Smooth muscle cell (in vitro differentiated cells): ENCODE measurements around the gene HSF2. TPM values are rescaled to one million over a fixed set of nuclear protein-coding genes. Genes with fewer than 3 reads are reported as not detected.

Experiments
- DNase-seq: peaks from one replicate; lab custom pipeline; 2025; ENCODE audit not compliant: unreplicated experiment; lab: John Stamatoyannopoulos, UW
- H2AFZ ChIP-seq: fragments of 200-600 bp; sonication (generic); 2 replicates; pipeline ENCODE4 v1.6.0; 2016; ENCODE audit warnings: antibody characterized with exemption, low read depth, mild to moderate bottlenecking
- H3F3A ChIP-seq: fragments of 200-600 bp; sonication (generic); 2 replicates; pipeline ENCODE4 v1.6.0; 2017; ENCODE audit warnings: antibody characterized with exemption, low read depth
- H3K27ac ChIP-seq: fragments of 200-600 bp; sonication (generic); 2 replicates; pipeline ENCODE4 v1.5.1; 2016; ENCODE audit warnings: low read depth, mild to moderate bottlenecking
- H3K27me3 ChIP-seq: fragments of 200-600 bp; sonication (generic); 2 replicates; pipeline ENCODE4 v1.6.1; 2016; ENCODE audit warnings: low read depth, mild to moderate bottlenecking
- H3K36me3 ChIP-seq: fragments of 200-600 bp; sonication (generic); 2 replicates; pipeline ENCODE4 v1.5.1; 2016; ENCODE audit warnings: low read depth
- H3K4me1 ChIP-seq: fragments of 200-600 bp; sonication (generic); 2 replicates; pipeline ENCODE4 v1.5.1; 2016; ENCODE audit warnings: low read depth
- H3K4me2 ChIP-seq: fragments of 200-600 bp; sonication (generic); 2 replicates; pipeline ENCODE4 v1.6.0; 2016; ENCODE audit warnings: mild to moderate bottlenecking
- H3K4me3 ChIP-seq: fragments of 200-600 bp; sonication (generic); 2 replicates; pipeline ENCODE4 v1.5.1; 2016; ENCODE audit warnings: mild to moderate bottlenecking
- H3K79me2 ChIP-seq: fragments of 200-600 bp; sonication (generic); 2 replicates; pipeline ENCODE4 v1.6.0; 2016; ENCODE audit warnings: low read depth, mild to moderate bottlenecking
- H3K9ac ChIP-seq: fragments of 200-600 bp; sonication (generic); 2 replicates; pipeline ENCODE4 v1.6.0; 2016; ENCODE audit warnings: low read depth
- H3K9me3 ChIP-seq: fragments of 200-600 bp; sonication (generic); replicated peaks from 2 replicates; pipeline ENCODE4 v1.5.1; 2016; ENCODE audit warnings: low read depth
- H4K20me1 ChIP-seq: fragments of 200-600 bp; sonication (generic); 2 replicates; pipeline ENCODE4 v1.6.0; 2016; ENCODE audit warnings: low read depth
- CTCF ChIP-seq: fragments of 200-600 bp; sonication (generic); IDR thresholded peaks from 2 replicates; pipeline ENCODE4 v1.5.1; 2017; ENCODE audit warnings: borderline replicate concordance, mild to moderate bottlenecking, antibody characterized with exemption; ENCODE audit not compliant: insufficient read depth, poor library complexity, severe bottlenecking
- WGBS: methylation state at CpG from one replicate; pipeline ENCODE4 v1.1.7; 2016; ENCODE audit warnings: low lambda C conversion rate; 5-methylcytosine and 5-hydroxymethylcytosine counted together
- polyA plus RNA-seq: library from polyadenylated mRNA; unstranded; fragments of >200 nt; fragmentation: Nextera tagmentation; extraction: Ambion mirVana; gene quantifications from 2 replicates; pipeline ENCODE4 v1.2.1, GENCODE V29; 2016
- total RNA-seq: library from RNA; depleted of rRNA; stranded (reverse); fragments of >200 nt; gene quantifications from 2 replicates; pipeline ENCODE4 v1.2.3, GENCODE V29; 2014

The HSF2 gene
- total and polyA plus RNA-seq, 2 experiments from 2014 or later = 12.1 to 39.5 TPM

- peaks cover 47% of the 10 kb centered on the region for H3K79me2 ChIP-seq
- no peak overlapping the region for H3K9ac ChIP-seq
- no peak for TF ChIP-seq CTCF
- no peaks in the 10 kb centered on the region for H3K9me3 ChIP-seq
- H3K4me3 ChIP-seq = no peak overlapping the region
- H3F3A ChIP-seq = no peaks in the 10 kb centered on the region
- H4K20me1 ChIP-seq = peaks cover 42% of the 10 kb centered on the region
- no peak overlapping the region for H3K27ac ChIP-seq
- no peak overlapping the region for H3K4me2 ChIP-seq
- H3K27me3 ChIP-seq = no peaks in the 10 kb centered on the region
- peaks cover 9% of the 10 kb centered on the region for H3K36me3 ChIP-seq
- no peak overlapping the region for H2AFZ ChIP-seq
- H3K4me1 ChIP-seq = no peaks in the 10 kb centered on the region
- DNase-seq = no peak
Measured at GRCh38 chr6:122412001-122412400, 12.5 kb downstream of the HSF2 start.

- H4K20me1 ChIP-seq = peaks cover 2% of the 10 kb centered on the region
- H3K27ac ChIP-seq = no peak overlapping the region
- no peak overlapping the region for H3K4me2 ChIP-seq
- 94% methylated on average over 1 of the region's 1 CpG for WGBS
- DNase-seq = no peak
- no peaks in the 10 kb centered on the region for H3K27me3 ChIP-seq
- H3K9me3 ChIP-seq = no peaks in the 10 kb centered on the region
- no peak for TF ChIP-seq CTCF
- no peaks in the 10 kb centered on the region for H3F3A ChIP-seq
- peaks cover 21% of the 10 kb centered on the region for H3K36me3 ChIP-seq
- H3K9ac ChIP-seq = no peak overlapping the region
- H3K4me1 ChIP-seq = no peaks in the 10 kb centered on the region
- H2AFZ ChIP-seq = no peak overlapping the region
- no peaks in the 10 kb centered on the region for H3K79me2 ChIP-seq
- H3K4me3 ChIP-seq = no peak overlapping the region
Measured at GRCh38 chr6:122416825-122417224, 17.4 kb downstream of the HSF2 start.

- Histone ChIP-seq H3K4me2 (no peak overlapping the region), H3K9me3 (no peaks in the 10 kb centered on the region), H2AFZ (no peak overlapping the region), H3K4me1 (no peaks in the 10 kb centered on the region), H3K4me3 (no peak overlapping the region), H3K27ac (no peak overlapping the region), H3K79me2 (no peaks in the 10 kb centered on the region), H3F3A (no peaks in the 10 kb centered on the region), H3K27me3 (no peaks in the 10 kb centered on the region), H3K9ac (no peak overlapping the region), H4K20me1 (no peaks in the 10 kb centered on the region), H3K36me3 (peaks cover 27% of the 10 kb centered on the region)
- DNase-seq = no peak
- 91% methylated on average over 2 of the region's 2 CpGs for WGBS
- TF ChIP-seq CTCF = no peak
Measured at GRCh38 chr6:122422003-122422402, 22.6 kb downstream of the HSF2 start.

GRCh38 chr6:122422614-122423267 lies 23.3 kb downstream of the HSF2 start:
- no peaks in the 10 kb centered on the region for H3K4me1 ChIP-seq
- no peak overlapping the region for H2AFZ ChIP-seq
- H3K4me2 ChIP-seq = no peak overlapping the region
- no peak overlapping the region for H3K9ac ChIP-seq
- H3K9me3 ChIP-seq = no peaks in the 10 kb centered on the region
- H3K4me3 ChIP-seq = no peak overlapping the region
- H3K27me3 ChIP-seq = no peaks in the 10 kb centered on the region
- peaks cover 27% of the 10 kb centered on the region for H3K36me3 ChIP-seq
- no peak overlapping the region for H3K27ac ChIP-seq
- WGBS = 100% methylated on average over 1 of the region's 1 CpG
- TF ChIP-seq CTCF = no peak
- no peak for DNase-seq
- H3F3A ChIP-seq = no peaks in the 10 kb centered on the region
- H3K79me2 ChIP-seq = no peaks in the 10 kb centered on the region
- no peaks in the 10 kb centered on the region for H4K20me1 ChIP-seq
